ENCODE measurements around the gene MED15.

MED15 gene

DNA sequence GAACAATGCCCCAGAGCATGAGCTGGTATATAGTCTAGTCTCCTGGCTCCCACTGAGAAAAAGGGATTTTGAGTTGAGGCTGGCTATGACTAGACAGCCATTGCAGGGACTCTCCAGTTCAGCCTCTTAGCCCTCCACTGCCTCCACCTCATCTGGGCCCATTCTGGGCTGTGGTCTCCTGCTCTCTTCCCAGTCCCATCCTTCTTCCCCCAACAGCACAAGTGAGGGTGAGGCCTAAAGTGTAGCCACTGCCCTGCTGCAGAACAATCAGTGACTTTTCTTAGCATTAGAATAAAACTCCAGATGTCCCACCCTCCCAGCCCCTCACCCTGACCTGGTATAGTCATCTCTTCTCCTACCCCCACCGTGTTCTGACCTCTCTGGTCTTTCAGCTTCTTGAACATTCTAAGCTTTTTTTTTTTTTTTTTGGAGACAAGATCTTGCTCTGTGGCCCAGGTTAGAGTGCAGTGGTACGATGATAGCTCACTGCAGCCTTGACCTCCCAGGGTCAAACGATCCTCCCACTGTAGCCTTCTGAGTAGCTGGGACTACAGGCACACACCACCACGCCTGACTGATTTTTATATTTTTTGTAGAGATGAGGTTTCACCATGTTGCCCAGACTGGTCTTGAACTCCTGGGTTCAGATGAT is 4.3 kb downstream of the MED15 start:
- no peak for DNase-seq

GRCh38 chr22:20514658-20515406 is 7.4 kb downstream of the MED15 start:
- no peak for DNase-seq

DNA sequence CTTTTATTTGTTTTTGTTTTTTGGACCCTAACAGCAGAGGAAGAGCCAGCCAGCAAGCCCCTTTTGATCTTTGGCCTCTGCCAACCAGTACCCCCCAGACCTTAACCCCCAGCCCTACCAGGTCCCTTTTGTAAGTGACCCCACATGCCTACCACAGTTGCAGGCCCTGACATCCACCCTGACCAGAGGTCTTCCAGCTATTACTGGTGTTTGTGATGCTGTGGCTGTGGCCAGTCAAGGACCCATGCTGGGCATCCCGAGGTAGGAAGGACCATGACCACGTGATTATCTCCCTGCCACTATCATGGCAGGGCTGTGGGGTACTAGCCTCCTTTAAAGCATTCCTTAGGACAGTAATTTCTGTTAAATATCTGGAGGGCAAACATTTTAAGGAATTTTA is 9.0 kb downstream of the MED15 start:
- DNase-seq, result no peak

DNA sequence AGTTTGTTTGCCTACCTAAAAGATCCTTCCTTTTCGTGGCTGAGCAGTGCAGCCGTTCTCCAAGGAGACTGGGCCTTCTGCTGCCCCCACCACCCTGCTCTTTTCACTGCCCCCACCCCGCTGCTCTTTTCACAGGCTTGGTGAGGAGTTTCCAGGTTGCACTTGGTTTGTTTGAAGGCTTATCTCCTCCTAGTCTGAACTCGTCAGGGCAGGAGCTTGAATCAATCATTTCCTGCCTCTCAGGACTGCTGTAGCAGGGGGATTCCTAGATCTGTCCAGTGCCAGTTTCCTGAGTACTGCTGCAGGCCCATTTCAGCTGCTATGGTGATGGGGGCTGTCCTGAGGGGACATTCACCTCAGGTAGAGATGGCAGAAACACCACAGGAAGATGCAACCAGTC is 10.0 kb downstream of the MED15 start:
- no peak for DNase-seq

DNA sequence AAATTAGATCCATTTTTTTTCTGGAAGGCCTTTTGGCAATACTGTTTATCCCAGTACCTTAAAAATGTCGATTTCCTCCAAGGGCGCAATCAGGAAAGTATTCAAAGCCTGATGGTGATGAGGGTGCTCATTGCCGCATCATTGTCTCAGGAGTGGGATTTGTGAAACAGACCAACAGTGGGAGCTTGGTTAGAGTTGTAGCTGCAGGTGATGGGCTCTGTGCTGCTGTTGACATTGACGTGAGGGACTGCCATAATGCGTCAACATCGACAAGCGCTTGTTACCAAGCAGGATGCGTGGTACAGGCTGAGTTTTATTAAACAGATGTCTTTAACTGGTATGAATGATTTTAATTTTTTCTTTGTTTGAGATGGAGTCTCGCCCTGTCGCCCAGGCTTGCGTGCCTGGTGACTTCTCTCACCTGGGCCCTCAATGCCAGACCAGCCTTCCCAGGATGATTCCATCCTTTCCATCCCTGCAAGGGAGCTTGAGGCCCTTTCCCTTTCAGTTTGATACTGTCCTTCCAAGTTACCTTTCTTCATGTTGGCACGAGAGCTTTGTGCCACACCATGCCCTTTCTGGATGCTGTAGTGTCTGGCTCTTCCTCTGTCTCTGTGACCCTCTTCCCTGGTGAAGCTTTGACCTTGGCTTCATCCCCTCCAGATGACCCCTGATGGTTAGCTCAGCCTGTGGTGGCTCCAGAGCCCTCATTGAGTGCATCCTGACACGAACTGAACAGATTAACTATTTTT is 10.6 kb downstream of the MED15 start:
- no peak for DNase-seq

DNA sequence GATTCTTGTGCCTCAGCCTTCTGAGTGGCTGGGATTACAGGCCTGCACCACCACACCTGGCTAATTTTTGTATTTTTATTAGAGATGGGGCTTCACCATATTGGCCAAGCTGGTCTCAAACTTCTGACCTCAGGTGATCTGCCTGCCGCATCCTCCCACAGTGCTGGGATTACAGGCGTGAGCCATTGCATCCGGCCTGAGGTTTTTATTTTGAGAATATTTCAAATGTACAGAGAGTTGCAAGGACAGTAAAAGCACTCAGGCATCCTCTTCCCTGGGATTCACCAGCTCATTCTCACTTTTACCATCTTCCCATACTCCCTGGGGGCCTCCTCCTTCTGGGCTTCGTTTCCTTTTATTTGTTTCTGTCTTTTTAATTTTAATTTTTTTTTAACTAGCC is 12.1 kb downstream of the MED15 start:
- no peak for DNase-seq

- peak; percentile 16 to 34 for DNase-seq
These were observed 12.7 kb downstream of the MED15 start for GRCh38 chr22:20520093-20520511.

DNA sequence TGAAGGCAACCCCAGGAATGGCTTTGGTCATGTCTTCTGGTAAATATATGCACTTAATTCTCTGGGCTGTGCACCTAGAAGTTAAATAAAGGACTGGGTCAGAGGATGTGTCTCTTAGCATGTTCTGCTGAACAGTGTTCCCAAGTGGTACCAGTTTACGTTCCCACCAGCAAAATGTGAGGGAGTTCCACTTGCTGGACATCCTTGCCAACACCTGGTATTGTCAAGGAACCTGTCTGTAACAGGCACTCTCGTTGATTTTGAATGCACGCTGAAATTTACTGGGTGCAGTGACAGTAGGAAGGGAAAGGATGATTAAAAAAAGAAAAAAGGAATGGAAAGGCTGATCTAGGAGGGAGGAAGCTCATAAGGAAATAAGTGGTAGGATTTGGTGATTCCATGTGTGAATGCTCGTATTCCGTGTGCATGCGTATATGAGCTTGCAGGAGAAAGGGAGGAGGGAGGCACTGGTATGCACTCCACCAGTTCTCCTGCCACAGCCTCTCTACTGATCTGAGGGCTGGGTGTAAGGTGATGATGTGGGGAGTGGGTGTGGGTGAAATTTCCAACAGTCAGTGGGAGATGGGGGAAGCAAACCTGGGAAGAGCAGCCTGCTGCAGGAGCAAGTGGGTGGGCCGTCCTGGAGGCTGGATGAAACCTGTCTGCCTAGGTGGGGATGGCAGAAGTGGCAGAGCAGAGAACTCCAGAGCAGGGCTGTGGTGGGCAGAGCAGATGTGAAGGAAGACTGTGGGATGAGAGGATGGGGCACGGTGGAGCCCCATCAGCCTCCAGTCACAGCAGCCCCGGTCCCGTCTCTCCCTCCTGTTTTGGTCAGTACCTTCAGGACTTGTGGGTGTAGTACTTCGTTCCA is 15.0 kb downstream of the MED15 start:
- no peak for DNase-seq

GRCh38 chr22:20523086-20523983 is 15.9 kb downstream of the MED15 start:
- peak in 1 of 2 experiments; percentile 15 for DNase-seq

GRCh38 chr22:20524004-20524481 is 16.6 kb downstream of the MED15 start:
- no peak for DNase-seq

DNA sequence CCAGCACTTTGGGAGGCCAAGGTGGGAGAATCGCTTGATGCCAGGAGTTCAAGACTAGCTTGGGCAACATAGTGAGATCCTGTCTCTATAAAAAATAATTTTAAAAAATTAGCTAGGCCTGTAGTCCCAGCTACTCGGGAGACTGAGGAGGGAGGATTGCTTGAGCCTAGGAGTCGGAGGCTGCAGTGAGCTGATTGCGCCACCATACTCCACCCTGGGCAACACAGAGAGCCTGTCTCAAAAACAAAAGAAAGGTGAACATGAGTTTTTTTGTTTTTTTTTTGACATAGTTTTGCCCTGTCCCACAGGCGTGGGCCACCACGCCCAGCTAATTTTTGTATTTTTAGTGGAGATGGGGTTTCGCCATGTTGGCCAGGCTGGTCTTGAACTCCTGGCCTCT is 17.6 kb downstream of the MED15 start:
- DNase-seq, result no peak

- DNase-seq, result no peak
These were observed 18.9 kb downstream of the MED15 start for GRCh38 chr22:20526305-20526627.

- no peak for DNase-seq
These were observed 19.4 kb downstream of the MED15 start for GRCh38 chr22:20526628-20527355.

DNA sequence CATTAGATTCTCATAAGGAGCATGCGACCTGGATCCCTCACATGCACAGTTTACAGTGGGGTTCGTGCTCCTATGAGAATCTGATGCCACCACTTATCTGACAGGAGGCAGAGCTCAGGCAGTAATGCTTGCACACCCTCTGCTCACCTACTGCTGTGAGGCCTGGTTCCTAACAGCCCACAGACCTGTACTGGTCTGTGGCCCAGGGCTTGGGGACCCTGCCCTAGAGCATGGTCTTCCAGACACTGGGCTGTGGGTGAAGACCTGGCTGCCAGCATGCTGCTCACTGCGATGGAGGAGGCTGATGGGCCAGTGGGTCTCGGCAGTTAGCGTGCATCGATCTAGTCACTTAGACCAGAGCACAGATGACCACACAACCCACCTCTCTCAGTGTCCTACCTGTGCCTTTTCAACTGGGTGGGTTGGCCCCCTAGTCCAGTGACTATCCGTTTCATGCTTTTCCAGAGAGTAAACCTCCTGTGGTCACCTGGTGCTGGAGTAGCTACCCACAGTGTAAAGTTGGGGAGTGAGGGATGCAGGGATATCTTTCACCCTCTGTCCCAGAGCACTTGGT is 21.1 kb downstream of the MED15 start:
- no peak for DNase-seq

GRCh38 chr22:20530368-20531153 is 23.2 kb downstream of the MED15 start:
- DNase-seq, result no peak

DNA sequence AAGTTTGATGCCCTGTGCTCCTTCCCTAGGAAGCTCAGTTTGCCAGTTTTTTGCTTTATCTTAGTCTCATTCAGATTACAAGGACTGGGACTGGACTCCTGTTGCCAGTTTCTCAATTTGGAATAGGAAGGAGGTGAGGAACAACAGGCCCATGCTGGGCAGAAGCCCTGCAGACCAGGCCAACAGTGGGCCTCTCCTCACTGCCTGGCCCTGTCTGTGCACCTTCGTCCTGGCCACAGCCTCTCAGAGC is 23.7 kb downstream of the MED15 start:
- no peak for DNase-seq

DNA sequence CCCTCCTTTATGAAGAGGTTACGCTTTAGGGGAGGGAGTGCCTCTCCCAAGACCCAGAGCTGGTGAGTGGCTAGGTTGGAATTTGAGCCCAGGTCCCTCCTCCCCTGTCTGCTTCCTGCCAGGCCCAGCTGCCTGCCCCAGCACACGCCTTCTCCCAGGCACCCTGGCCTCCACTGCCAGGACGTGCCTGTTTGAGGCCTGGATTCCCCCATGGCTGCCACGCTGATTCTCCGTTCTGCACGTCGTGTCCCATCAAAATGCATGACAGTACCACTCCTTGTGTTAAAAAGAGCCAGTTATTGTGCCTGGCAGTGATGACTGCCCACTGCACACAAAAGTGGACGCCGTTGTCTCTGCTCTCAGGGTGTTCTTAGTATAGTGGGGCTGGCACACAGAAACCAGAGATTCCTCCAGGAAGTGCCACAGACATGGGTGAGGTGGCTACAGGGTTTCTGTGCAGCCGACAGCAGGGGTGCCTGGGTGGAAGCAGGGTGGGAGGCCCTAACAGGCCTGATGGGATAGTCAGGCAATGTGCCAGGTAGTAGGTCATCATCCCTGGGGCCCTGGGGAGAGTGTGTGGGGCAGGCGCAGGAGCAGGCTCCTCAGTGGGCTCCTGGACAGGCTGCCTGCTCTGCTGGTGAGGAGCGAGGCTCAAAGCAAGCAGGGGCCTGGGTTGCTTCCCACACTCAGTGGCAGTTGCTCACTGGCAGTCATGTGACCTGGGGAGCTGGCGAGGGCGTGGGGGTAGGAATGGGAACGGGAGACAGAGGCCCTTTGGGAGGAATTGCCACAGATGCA is 24.2 kb downstream of the MED15 start:
- no peak for DNase-seq

DNA sequence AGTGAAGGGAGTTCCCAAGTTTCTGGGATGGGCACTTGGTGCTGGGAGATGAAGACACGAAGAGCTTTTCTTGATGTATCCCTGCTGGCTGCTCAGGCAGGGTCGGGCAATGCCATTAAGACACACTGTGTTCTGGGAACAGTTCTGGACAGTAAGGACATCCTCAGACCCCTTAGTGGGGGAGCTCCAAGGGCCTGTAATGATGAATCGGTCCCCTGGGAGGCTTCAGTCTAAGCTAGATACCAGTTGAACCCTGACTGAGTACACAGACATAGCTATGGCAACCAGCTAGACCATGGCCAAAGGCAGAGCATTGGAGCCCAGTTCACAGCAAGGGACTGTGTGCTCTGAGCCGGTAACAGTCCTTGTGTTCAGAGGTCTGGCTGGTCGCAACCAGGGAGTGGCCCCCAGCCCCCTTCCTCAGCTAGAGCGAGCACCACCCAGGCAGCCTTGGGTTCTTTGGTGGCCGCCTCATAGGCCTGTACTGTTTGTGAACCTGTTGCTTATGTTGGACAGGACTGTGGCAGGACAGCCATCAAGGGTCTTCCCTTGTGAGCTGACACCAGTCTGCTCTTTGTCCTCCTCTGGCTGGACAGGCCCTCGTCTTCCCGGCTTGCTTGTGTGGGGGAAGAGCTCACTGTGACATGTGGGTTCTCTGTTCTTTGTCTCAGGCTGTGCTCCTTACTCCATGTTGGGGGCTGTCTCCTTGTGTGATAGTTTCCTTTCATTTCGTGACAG is 25.0 kb downstream of the MED15 start:
- DNase-seq, result no peak
